Measurements from ENCODE around the gene AOC3.
"Not testable (repeated sequence)": the region's sequence is repeated elsewhere in the genome, so short reads cannot be mapped to it uniquely, and the experiment has no call there.

AOC3 gene

GRCh38 chr17:42898147-42898811, 47.3 kb downstream of the AOC3 start:
- H3K27ac ChIP-seq (ENCODE audit: low read depth, low read length): no peak overlapping the region
- no peaks in the 10 kb centered on the region for H3K9me3 ChIP-seq (ENCODE audit: control insufficient read depth, insufficient read depth, low read depth, low read length)
- peaks cover 8% of the 10 kb centered on the region for H3K4me1 ChIP-seq (ENCODE audit: control insufficient read depth, insufficient read depth, low read length)
- no peaks in the 10 kb centered on the region; the same call in 1 of the 2 replicates for H3K27me3 ChIP-seq (ENCODE audit: control insufficient read depth, insufficient read depth, low read length)
- no peaks in the 10 kb centered on the region for H3K36me3 ChIP-seq (ENCODE audit: control insufficient read depth, insufficient read depth, low read length)
- H3K4me3 ChIP-seq (ENCODE audit: low read depth, low read length): no peak overlapping the region
- no peak overlapping the region for H3K9ac ChIP-seq (ENCODE audit: low read length)

GRCh38 chr17:42899981-42900380, 49.0 kb downstream of the AOC3 start:
- H3K9me3 ChIP-seq (ENCODE audit: control insufficient read depth, insufficient read depth, low read depth, low read length); H3K9ac ChIP-seq (ENCODE audit: low read length); H3K27me3 ChIP-seq (ENCODE audit: control insufficient read depth, insufficient read depth, low read length); H3K27ac ChIP-seq (ENCODE audit: low read depth, low read length); H3K4me3 ChIP-seq (ENCODE audit: low read depth, low read length); H3K4me1 ChIP-seq (ENCODE audit: control insufficient read depth, insufficient read depth, low read length); H3K36me3 ChIP-seq (ENCODE audit: control insufficient read depth, insufficient read depth, low read length): not testable (repeated sequence)

GRCh38 chr17:42900460-42901331, 49.7 kb downstream of the AOC3 start, which contains the start of gene G6PC1:
Gene G6PC1, plus strand, starts transcription at chr17:42900799. Its CDS starts 78 bp downstream, at chr17:42900877.
- Histone ChIP-seq H3K27me3 (ENCODE audit: control insufficient read depth, insufficient read depth, low read length) (no peaks in the 10 kb centered on the region; the same call in 1 of the 2 replicates), H3K4me3 (ENCODE audit: low read depth, low read length) (no peak within 1 kb of the TSS), H3K9me3 (ENCODE audit: control insufficient read depth, insufficient read depth, low read depth, low read length) (no peaks in the 10 kb centered on the region), H3K27ac (ENCODE audit: low read depth, low read length) (no peak within 1 kb of the TSS), H3K4me1 (ENCODE audit: control insufficient read depth, insufficient read depth, low read length) (peaks cover 5% of the 10 kb centered on the region), H3K9ac (ENCODE audit: low read length) (no peak within 1 kb of the TSS), H3K36me3 (ENCODE audit: control insufficient read depth, insufficient read depth, low read length) (no peaks in the 10 kb centered on the region)

DNA sequence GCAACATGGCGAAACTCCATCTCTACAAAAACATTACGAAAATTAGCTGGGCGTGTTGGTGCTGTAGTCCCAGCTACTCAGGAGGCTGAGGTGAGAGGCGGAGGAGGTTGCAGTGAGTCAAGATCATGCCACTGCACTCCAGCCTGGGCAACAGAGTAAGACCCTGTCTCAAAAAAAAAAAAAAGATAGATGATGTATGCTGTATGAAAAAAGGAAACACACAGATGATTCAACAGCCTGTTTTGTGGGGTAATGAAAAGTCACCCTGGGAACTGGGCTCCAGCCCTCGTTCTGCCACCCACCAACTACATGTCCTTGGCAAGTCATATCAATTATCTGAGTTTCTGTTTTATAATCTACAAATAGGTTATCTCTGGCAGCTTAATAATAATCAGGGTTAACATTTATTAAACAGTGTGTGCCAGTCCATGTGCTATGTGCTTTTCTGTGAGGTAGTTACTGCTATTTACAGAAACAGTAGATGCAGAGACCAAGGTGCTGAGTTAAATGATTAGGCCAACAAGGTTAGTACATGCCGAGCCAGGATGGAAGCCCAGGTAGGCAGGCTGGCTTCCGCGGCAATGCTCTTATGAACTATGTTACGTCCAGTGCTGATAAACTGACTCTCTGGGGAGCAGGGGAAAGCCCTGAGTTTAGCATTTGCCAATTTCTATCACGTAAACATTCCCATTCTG, 50.7 kb downstream of the AOC3 start:
- no peaks in the 10 kb centered on the region for H3K36me3 ChIP-seq (ENCODE audit: control insufficient read depth, insufficient read depth, low read length)
- H3K4me3 ChIP-seq (ENCODE audit: low read depth, low read length): no peak overlapping the region
- no peak overlapping the region for H3K9ac ChIP-seq (ENCODE audit: low read length)
- no peaks in the 10 kb centered on the region for H3K9me3 ChIP-seq (ENCODE audit: control insufficient read depth, insufficient read depth, low read depth, low read length)
- no peak overlapping the region for H3K27ac ChIP-seq (ENCODE audit: low read depth, low read length)
- no peaks in the 10 kb centered on the region; the same call in 1 of the 2 replicates for H3K27me3 ChIP-seq (ENCODE audit: control insufficient read depth, insufficient read depth, low read length)
- H3K4me1 ChIP-seq (ENCODE audit: control insufficient read depth, insufficient read depth, low read length): peaks cover 5% of the 10 kb centered on the region

GRCh38 chr17:42904110-42904469, 53.1 kb downstream of the AOC3 start:
- Histone ChIP-seq H3K27ac (ENCODE audit: low read depth, low read length) (no peak overlapping the region), H3K4me3 (ENCODE audit: low read depth, low read length) (no peak overlapping the region), H3K27me3 (ENCODE audit: control insufficient read depth, insufficient read depth, low read length) (no peaks in the 10 kb centered on the region; the same call in 1 of the 2 replicates), H3K4me1 (ENCODE audit: control insufficient read depth, insufficient read depth, low read length) (peaks cover 5% of the 10 kb centered on the region), H3K9ac (ENCODE audit: low read length) (no peak overlapping the region), H3K9me3 (ENCODE audit: control insufficient read depth, insufficient read depth, low read depth, low read length) (no peaks in the 10 kb centered on the region), H3K36me3 (ENCODE audit: control insufficient read depth, insufficient read depth, low read length) (no peaks in the 10 kb centered on the region)

DNA sequence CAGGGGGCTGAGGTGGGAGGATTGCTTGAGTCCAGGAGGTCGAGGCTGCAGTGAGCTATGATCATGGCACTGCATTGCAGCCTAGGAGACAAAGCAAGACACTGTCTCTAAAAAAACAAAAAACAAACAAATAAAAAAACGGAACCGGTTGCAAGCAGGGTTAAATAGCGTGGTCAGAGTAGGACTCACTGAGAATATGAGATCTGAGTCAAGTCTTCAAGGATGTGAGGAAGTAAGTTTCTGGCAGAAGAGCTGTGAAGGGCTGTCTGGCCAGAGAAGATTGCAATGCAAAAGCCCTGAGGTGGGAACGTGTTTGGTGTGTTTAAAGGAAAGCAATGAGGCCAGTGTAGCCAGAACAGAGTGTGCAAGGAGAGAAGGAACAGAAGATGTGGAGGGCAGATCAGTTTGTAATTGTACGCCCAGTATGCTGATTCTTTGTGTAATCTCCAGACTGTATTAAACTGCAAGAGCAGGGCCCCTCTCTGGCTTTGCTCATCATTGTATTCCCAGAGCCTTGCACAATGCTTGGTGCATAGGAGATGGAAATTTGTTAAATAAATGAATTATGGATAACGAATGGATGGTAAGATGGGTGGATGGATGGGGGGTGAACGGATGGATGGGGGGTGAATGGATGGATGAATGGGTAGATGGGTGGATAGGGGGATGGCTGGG, 55.9 kb downstream of the AOC3 start:
- Histone ChIP-seq H3K27me3 (ENCODE audit: control insufficient read depth, insufficient read depth, low read length) (no peaks in the 10 kb centered on the region), H3K36me3 (ENCODE audit: control insufficient read depth, insufficient read depth, low read length) (no peaks in the 10 kb centered on the region), H3K4me1 (ENCODE audit: control insufficient read depth, insufficient read depth, low read length) (peaks cover 5% of the 10 kb centered on the region), H3K9ac (ENCODE audit: low read length) (no peak overlapping the region), H3K9me3 (ENCODE audit: control insufficient read depth, insufficient read depth, low read depth, low read length) (no peaks in the 10 kb centered on the region), H3K4me3 (ENCODE audit: low read depth, low read length) (no peak overlapping the region), H3K27ac (ENCODE audit: low read depth, low read length) (no peak overlapping the region)

Data from HUES6 (cell line).